Measurements from ENCODE around the gene HEXIM1.

The HEXIM1 gene

GRCh38 chr17:45175759-45176115 is 27.5 kb downstream of the HEXIM1 start:
- no peaks in the 10 kb centered on the region for H3K36me3 ChIP-seq (replicated peaks)
- H3K4me3 ChIP-seq (ENCODE audit: low read depth, low read length), result no peak overlapping the region
- no peak overlapping the region for H3K27ac ChIP-seq
- no peak for TF ChIP-seq CTCF (IDR thresholded peaks at IDR 0.05; ENCODE audit: low read depth, low read length, missing control alignments)
- in situ Hi-C loops (cut with HindIII; ENCODE audit: low pct_ligation_motif_present, low sequenced_read_pairs), result no loop called here
- DNase-seq, result no peak
- H3K27me3 ChIP-seq (replicated peaks), result no peaks in the 10 kb centered on the region

- Histone ChIP-seq H3K36me3 (replicated peaks) (no peaks in the 10 kb centered on the region), H3K27ac (no peak overlapping the region), H3K4me3 (ENCODE audit: low read depth, low read length) (no peak overlapping the region), H3K27me3 (replicated peaks) (no peaks in the 10 kb centered on the region)
- in situ Hi-C loops (cut with HindIII; ENCODE audit: low pct_ligation_motif_present, low sequenced_read_pairs), result no loop called here
- no peak for TF ChIP-seq CTCF (IDR thresholded peaks at IDR 0.05; ENCODE audit: low read depth, low read length, missing control alignments)
- no peak for DNase-seq
These were observed 29.3 kb downstream of the HEXIM1 start for GRCh38 chr17:45177563-45177962.

- in situ Hi-C loops (cut with HindIII; ENCODE audit: low pct_ligation_motif_present, low sequenced_read_pairs), result no loop called here
- H3K27me3 ChIP-seq (replicated peaks), result no peaks in the 10 kb centered on the region
- no peak overlapping the region for H3K4me3 ChIP-seq (ENCODE audit: low read depth, low read length)
- H3K27ac ChIP-seq, result no peak overlapping the region
- no peak for DNase-seq
- no peaks in the 10 kb centered on the region for H3K36me3 ChIP-seq (replicated peaks)
- TF ChIP-seq CTCF (IDR thresholded peaks at IDR 0.05; ENCODE audit: low read depth, low read length, missing control alignments), result no peak
These were observed 35.9 kb downstream of the HEXIM1 start for GRCh38 chr17:45184144-45184543.

DNA sequence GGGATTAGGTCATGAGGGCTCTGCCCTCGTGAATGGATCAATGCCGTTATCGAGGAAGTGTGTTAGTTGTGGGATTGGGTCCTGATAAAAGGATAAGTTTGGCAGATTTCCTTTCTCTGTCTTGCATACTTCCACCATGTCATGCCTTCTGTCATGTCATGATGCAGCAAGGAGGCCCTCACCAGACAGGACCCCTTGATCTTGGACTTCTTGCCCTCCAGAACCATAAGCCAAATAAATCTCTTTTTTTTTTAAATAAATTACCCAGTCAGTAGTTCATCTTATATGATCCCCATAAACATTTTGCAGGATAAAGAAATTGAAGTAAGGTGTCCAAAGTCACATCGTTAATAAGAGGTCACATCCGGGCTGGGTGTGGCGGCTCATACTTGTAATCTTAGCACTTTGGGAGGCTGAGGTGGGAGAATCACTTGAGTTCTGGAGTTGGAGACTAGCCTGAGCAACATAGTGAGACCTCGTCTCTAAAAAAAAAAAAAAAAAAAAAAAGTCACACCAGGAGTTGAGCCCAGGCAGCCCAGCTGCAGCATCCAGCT is 38.6 kb downstream of the HEXIM1 start:
- DNase-seq, result no peak
- H3K27me3 ChIP-seq (replicated peaks), result no peaks in the 10 kb centered on the region
- H3K36me3 ChIP-seq (replicated peaks), result no peaks in the 10 kb centered on the region
- in situ Hi-C loops (cut with HindIII; ENCODE audit: low pct_ligation_motif_present, low sequenced_read_pairs), result no loop called here
- no peak overlapping the region for H3K27ac ChIP-seq
- no peak for TF ChIP-seq CTCF (IDR thresholded peaks at IDR 0.05; ENCODE audit: low read depth, low read length, missing control alignments)
- no peak overlapping the region for H3K4me3 ChIP-seq (ENCODE audit: low read depth, low read length)

- DNase-seq, result no peak
- H3K27me3 ChIP-seq (replicated peaks), result no peaks in the 10 kb centered on the region
- no peaks in the 10 kb centered on the region for H3K36me3 ChIP-seq (replicated peaks)
- no peak for TF ChIP-seq CTCF (IDR thresholded peaks at IDR 0.05; ENCODE audit: low read depth, low read length, missing control alignments)
- in situ Hi-C loops (cut with HindIII; ENCODE audit: low pct_ligation_motif_present, low sequenced_read_pairs), result no loop called here
- no peak overlapping the region for H3K4me3 ChIP-seq (ENCODE audit: low read depth, low read length)
- H3K27ac ChIP-seq, result no peak overlapping the region
These were observed 40.7 kb downstream of the HEXIM1 start for GRCh38 chr17:45189009-45189408.

- H3K36me3 ChIP-seq (replicated peaks), result no peaks in the 10 kb centered on the region
- H3K27ac ChIP-seq, result no peak overlapping the region
- in situ Hi-C loops (cut with HindIII; ENCODE audit: low pct_ligation_motif_present, low sequenced_read_pairs), result no loop called here
- no peak for DNase-seq
- H3K27me3 ChIP-seq (replicated peaks), result no peaks in the 10 kb centered on the region
- no peak for TF ChIP-seq CTCF (IDR thresholded peaks at IDR 0.05; ENCODE audit: low read depth, low read length, missing control alignments)
- no peak overlapping the region for H3K4me3 ChIP-seq (ENCODE audit: low read depth, low read length)
These were observed 42.4 kb downstream of the HEXIM1 start for GRCh38 chr17:45190503-45191255.
